GM18873 (cell line): ENCODE measurements around the gene ERN2.
"Not testable (repeated sequence)": the region's sequence is repeated elsewhere in the genome, so short reads cannot be mapped to it uniquely, and the experiment has no call there.

Experiments used
- ATAC-seq: cut with Tn5 transposase; IDR thresholded peaks from one replicate; pipeline ENCODE4 v1.9.1; 2021; ENCODE audit warnings: mild to moderate bottlenecking, moderate library complexity, moderate number of reproducible peaks; ENCODE audit not compliant: unreplicated experiment, low FRiP score

The ERN2 gene

DNA sequence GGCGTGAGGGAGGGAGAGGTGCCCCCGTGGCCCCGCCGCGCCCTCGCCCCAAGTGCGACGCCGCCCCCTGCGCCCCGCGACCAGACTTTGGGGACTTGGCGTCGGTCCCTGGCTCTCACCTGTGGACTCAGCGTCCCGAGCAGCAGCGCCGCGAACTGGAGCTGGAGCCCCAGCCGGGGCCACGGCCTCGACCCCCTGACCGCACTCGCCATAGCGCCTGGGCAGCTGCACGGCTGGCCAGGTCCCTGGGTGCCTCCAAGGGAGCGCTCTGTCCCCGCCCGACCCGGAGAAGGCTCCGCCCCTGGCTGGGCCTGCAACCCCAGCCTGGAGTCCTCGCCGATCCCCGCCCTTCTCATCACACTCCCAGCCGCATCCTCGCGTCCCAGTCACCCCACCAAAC lies at the start of gene ERN2:
Gene ERN2, minus strand, starts transcription at position 247 of the 400 bp plus-strand sequence. Its CDS starts 35 bp downstream, at position 212.
- no peak for ATAC-seq

DNA sequence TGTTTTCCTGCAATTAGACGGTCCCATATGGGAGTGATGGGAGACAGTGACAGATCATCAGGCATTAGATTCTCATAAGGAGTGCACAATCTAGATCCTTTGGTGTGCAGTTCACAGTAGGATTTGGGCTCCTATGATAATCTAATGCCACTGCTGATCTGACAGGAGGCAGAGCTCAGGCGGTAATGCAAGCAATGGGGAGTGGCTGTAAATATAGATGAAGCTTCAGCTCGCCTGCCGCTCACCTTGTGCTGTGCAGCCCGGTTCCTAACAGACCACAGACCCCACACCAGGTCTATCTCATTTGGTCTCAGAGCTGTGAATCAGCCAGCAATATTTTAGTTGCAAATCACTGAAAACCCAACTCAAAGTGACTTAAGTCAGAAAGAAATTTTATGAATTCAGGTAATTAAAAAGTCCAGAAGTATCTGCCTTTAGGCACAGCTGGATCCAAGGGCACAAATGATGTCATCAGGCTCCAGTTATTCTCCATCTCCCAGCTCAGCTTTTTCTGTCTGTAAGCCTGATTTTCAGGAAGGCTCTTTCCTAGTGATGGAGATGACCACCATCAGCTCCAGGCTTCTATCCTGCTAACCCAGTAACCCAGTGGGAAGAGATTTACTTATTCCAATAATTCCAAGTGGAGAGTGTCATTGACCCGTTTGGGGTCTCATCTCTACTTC lies 45.1 kb upstream of the ERN2 start:
- no peak for ATAC-seq

DNA sequence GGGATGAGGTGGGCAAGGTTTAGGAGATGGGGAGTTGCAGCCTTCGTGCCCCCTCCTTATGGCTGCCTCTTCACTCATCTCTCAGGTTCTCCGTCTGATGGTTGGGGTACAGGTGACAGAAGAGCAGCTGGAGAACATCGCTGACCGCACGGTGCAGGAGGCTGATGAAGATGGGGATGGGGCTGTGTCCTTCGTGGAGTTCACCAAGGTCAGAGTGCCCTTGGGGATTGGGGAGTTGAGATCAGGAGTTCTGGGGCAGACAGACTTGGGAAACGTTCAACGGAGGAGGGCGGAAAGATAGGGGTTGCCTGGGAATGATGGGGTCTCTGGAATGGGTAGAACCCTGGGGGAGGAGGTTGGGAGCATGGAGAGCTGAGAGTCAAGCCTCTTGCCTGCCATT lies 44.1 kb upstream of the ERN2 start:
- no peak for ATAC-seq

DNA sequence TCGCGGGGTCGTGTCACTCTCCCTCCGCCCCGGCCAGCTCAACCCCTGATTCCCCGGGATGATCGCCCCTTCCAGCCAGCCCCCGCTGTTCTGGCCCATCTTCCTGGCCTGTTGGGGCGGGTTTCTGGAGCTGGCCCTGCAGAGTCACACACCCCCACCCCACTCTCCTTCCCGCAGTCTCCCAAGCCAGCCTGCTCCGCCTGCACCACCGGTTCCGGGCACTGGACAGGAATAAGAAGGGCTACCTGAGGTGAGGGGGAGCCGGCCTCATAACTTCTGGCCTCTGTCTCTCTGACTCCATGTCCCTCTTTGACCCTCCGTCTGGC lies 42.4 kb upstream of the ERN2 start:
- ATAC-seq, result no peak

DNA sequence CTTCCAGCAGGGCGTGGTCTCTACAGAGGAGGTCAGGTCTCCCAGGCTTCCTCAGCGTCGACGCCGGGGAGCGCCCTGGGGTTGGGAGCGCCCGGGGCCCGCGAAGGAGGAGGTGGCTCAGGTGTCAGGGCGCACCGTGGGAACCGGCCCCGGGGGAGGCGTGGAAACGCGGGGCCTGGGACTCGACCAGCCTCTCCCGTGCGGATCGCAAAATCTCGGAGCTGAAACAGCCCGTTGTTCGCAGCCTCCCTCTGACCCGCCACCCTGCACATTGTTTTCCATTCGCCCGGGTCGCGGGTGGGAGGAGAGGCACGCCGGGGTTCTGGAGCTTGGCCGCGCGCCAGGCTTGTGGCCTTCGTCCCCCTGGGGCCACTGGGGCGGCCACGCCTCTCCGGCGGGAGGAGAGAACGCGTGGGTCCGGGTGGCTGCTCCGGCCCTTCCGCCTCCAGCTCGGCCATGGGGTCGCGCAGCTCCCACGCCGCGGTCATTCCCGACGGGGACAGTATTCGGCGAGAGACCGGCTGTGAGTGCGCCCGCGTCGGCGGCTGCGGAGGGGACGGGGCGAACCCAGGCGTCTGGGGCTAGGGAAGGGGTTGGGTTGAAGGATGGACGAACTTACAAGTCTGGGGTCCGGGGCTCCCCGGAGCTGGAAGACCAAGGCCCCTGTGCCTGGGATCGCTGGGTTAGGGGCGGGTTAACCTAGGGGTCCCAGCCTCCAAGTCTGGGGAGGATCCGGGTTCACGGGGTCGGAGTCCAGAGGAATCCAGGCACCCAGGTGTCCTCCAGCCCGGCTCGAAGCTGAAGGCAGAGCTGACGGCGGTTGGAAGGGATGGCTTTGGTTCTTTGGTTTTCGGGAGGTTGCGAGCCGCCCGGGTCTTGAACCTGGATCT lies 41.8 kb upstream of the ERN2 start, which contains the start of gene CHP2:
Gene CHP2, plus strand, starts transcription at position 433 of the 890 bp plus-strand sequence. Its CDS starts 24 bp downstream, at position 457.
- ATAC-seq, result no peak

DNA sequence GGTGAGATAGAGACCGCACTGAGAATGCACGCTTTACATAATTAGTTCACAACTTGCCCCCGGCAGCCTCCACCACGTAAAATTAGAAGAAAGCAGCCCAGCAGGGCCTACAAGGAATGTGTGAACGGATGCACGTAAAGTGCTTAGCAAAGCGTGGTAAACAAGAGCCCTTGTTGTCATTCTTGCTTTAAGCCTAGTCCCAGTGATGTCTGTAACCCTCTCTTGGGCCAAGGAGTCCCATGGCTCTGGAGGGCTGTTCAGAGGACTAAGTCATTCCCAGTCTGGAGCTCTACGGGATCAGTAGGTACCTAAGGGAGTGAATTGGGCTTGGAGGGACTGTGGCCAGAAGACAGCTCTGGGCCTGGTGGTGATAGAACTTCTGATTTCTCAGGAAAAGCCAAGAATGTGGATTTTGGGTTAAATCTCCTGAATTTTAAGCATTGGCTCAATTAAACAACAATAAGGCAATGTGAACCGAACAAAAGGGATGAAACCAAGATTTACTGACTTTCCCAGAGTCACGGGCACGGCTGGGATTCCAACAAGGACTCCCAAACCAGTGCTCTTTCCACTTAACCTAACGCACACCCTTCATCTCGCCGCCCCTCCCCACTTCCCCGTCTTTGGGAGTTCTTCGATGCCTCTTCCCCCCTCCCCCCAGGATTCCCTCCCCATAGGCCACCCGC lies 41.0 kb upstream of the ERN2 start:
- no peak for ATAC-seq

DNA sequence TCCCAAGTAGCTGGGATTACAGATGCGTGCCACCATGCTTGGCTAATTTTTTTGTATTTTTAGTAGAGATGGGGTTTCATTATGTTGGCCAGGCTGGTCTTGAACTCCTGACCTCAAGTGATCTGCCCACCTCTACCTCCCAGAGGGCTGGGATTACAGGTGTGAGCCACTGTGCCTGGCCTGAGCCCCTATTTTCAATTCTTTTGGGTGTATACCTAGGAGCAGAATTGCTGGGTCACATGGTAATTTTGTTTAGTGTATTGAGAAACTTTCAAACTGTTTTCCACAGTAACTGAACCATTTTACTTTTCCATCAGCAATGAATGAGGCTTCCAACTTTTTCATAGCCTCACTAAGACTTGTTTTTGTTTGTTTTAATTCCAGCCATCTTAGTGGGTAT lies 38.0 kb upstream of the ERN2 start:
- ATAC-seq, result not testable (repeated sequence)

DNA sequence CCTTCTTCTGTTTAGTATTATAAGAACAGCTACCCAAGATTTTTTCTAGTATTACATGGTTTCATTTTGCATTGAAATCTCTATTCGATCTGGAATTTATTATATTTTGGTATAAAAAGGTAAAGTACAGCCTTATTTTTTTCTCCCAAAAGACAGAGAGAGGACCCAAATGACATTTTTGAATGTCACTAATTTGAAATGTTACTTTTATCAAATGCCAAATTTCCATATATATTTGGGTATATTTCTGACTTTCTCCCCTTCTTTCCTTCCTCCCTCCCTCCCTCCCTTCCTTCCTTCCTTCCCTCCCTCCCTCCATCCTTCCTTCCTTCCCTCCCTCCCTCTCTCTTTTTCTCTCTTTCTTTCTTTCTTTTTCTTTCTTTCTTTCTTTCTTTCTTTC lies 35.6 kb upstream of the ERN2 start:
- ATAC-seq, result no peak

DNA sequence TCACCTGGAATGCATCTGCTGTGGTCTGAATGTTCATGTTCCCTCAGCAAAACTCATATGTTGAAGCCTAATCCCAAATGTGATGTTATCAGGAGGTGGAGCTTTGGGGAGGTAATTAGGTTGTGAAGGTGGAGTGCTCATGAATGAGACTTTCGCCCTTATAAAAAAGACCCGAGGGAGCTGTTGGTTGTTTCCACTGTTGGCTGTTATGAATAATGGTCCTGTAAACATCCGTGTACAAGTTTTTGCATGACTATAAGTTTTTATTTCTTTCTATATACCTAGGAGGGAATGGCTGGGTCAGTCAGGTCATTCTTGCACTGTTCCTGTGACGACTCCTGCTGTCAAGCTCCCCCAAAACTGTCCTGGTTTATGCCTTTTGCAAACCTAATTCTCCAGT lies 32.2 kb upstream of the ERN2 start:
- ATAC-seq, result no peak

DNA sequence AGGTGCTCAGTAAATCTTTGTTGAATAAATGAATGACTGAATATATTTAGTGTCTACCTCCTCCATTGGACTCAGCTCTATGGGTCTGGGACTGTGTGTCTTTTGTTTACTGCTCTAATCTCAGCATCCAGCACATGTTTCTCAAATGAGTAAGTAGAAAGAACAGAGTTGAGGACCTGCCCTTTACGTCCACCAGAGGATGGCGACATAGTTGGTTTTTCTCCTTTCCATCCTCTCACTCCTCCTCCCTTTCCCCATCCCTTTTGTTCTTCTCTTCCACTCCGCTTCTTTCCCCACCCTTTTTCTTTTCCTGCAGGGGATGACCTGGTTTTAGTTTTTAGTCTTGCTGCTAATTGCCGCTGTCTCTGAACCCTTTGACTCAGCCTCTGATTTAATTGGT lies 29.7 kb upstream of the ERN2 start:
- no peak for ATAC-seq

DNA sequence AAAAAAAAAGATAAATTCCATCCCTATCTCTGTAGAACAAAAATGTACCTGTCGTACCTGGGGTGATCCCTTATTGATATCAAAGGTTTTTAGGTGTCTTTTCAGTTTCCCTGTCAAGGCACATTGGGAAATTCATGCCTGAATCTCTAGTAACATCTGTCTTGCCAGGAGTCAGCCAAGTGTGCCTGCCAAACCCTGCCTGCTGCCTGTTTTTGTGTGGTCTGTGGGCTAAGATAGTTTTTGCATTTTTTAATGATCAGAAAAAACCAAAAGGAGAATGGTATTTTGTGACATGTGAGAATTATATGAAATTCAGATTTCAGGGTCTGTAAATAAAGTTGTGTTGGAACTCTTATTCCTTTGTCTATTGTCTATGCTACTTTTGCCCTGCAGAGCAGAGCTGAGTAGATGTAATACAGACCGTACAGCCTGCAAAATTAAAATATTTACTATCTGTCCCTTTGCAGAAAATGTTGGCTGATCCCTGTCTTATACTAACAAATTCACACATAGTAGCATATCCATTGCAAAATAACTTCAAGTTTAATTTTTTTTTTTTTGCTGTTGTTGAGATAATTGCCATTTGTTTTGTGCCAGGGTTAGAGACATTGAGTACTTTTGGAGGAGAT lies 28.8 kb upstream of the ERN2 start:
- no peak for ATAC-seq

DNA sequence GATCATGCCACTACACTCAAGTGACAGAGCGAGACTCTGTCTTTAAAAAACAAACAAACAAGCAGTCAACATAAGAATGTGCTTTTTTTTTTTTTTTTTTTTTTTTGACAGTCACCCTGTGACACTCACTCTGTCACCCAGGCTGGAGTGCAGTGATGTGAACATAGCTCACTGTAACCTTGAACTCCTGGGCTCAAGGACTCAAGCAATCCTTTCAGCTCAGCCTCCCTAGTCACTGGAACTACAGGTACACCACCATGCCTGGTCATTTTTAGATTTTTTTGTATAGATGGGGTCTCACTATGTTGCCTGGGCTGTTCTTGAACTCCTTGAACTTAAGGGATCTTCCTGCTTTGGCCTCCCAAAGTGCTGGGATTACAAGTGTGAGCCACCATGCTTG lies 26.5 kb upstream of the ERN2 start:
- ATAC-seq, result no peak

DNA sequence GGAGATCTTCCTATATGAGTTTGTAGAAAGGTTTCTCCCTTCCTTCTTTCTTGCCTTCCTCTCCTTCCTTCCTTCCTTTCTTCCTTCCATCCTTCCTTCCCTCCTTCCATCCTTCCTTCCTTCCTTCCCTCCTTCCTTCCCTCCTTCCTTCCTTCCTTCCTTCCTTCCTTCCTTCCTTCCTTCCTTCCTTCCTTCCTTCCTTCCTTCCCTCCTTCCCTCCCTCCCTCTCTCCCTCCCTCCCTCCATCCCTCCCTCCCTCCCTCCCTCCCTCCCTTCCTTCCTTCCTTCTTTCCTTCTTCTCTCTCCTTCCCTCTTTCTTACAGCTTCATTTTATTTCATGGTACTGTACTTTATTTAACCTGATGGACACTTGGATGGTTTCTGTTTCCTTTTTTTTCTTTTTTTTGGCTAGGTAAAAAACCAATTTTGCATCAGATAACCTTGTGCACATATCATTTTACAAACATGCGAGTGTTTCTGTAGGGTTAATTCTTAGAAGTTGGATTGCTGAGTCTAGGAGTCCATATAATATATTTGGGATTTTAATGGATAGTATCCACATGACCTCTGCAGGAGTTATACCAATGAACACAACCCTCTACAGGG lies 24.5 kb upstream of the ERN2 start:
- not testable (repeated sequence) for ATAC-seq

DNA sequence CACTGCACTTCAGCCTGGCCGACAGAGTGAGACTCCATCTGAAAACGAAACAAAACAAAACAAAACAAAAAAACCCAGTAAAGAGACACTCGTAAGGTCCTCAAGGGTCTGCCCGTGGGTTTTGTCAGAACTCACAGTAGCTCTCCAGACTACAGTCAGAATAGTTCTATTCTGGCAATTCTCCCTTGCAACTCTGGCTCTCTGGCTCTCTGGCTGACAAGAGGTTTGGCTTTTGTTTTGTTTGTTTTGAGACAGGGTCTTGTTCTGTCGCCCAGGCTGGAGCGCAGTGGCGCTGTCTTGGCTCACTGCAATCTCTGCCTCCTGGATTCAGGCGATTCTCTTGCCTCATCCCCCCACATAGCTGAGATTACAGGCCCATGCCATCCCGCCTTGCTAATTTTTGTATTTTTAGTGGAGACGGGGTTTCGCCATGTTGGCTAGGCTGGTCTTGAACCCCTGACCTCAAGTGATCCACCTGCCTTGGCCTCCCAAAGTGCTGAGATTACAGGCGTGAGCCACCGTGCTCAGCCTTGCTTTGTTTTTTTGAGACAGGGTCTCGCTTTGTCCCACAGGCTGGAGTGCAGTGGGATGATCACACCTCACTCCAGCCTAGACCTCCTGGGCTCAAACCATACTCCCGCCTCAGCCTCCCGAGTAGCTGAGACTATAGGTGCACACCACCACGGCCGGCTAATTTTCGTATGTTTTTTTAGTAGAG lies 21.3 kb upstream of the ERN2 start:
- no peak for ATAC-seq

DNA sequence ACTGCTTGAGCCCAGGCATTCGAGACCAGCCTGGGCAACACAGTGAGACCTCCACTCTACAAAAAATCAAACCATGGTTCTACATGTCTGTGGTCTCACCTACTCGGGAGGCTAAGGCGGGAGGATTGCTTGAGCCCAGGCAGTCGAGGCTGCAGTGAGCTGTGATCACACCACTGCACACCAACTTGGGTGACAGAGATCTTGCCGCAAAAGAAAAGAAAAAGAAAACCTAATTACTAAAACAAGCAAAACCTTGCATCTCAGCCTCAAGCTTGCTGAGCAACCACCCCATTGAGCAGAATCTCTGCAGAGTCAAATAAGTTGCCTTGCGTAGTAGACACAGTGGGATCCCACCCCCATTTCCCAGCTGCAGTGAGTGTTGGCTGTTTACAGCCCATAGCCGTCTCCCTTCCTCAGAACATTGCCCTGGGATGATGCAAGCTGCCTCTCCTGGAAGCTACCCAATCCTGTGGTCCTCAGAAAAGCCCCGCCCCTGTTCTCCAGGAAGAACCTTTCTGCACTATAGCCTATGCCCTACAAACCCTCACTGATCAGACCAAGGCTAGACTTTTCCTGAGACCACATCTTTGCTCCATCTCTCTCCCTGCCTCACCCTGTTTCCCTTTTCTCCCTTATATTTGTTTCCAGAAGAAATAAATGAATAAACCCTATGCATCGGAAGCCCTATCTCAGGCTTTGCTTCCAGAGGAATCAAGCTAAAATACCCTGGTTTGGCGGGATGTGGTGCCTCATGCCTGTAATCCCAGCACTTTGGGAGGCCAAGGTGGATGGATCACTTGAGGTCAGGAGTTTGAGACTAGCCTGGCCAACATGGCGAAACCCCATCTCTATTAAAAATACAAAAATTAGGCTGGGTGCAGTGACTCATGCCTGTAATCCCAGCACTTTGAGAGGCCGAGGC lies 16.7 kb upstream of the ERN2 start:
- ATAC-seq, result no peak

DNA sequence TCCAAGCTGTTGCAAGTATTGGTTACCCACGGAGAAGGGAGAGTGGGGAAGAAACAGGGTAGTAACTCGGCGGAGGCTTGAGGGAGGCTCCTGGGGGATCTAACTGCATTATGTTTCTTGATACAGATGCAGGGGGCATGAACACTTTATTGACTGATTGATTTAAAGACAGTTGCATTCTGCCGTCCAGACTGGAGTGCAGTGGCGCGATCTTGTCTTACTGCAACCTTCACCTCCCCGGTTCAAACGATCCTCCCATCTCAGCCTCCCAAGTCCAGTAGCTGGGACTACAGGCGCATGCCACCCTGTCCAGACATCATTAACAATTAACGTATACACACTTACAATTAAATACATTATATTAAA lies 15.1 kb upstream of the ERN2 start:
- no peak for ATAC-seq

DNA sequence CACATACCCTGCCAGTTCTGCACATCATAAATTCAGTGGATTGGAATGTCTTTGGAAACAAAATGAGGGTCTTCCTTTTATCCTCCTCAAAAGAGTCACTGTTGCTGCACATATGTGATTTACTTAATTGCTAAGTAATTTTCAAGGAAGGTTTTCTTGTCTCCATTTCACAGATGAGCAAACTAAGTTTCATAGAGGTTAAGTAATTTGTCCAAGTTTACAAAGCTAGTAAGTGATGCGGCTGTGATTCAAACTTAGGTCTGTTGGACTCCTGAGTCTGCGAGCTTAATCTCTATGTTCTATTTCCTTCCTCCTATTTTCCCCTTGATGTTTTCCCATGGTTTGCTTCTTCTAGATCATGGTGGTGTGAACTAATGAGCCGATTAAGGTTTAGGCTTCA lies 13.7 kb upstream of the ERN2 start:
- no peak for ATAC-seq

DNA sequence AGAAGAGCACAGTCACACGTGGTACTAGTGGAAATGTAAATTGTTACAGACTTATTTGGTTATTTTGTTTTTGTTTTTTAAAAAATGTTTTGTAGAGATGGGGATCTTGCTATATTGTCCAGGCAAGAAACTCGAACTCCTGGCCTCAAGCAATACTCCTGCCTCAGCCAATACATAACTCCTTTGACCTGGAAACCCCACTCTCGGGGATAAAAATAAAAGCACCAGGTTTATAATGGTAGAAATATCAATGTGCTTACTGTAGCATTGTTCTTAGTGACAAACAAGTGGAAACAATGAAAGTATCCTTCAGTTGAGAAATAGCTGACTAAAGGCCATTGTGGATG lies 11.7 kb upstream of the ERN2 start:
- ATAC-seq, result no peak
